ENCODE data around the gene FETUB. TPM values are rescaled to one million over a fixed set of nuclear protein-coding genes. Genes with fewer than 3 reads are reported as not detected.

Gene FETUB
- total RNA-seq, 1 donor, result not detected

DNA sequence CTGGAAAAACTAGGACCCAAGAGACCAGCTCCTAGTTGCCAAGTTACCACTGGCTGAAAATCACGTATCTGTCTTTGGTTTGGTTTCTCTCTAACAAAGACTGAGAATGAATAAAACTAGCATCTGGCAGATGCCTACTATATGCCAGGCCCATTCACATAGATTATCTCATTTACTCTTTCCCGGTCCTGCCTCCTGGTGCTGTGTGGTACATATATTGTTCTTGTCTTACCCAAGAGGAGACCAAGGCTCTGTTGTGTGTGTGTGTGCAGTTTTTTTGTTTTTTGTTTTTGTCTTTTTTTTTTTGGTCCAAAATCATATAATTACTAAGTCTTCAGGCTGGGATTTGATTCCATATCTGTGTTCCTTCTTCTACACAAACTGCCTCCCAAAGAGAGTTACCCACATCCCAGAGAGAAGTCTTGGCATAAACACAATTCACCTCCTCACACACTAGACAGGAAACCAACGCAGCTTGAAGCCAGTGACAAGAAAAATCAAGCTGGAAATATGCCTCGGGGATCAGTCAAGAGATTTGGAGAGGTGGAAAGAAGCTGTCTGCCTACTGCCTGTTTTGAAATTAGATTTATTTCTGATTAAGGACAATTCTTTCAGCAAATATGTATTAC lies 26.4 kb upstream of the FETUB start:
- no peak overlapping the region for H3K4me3 ChIP-seq (ENCODE audit: low read depth, low read length)
- TF ChIP-seq, protein P1, sequence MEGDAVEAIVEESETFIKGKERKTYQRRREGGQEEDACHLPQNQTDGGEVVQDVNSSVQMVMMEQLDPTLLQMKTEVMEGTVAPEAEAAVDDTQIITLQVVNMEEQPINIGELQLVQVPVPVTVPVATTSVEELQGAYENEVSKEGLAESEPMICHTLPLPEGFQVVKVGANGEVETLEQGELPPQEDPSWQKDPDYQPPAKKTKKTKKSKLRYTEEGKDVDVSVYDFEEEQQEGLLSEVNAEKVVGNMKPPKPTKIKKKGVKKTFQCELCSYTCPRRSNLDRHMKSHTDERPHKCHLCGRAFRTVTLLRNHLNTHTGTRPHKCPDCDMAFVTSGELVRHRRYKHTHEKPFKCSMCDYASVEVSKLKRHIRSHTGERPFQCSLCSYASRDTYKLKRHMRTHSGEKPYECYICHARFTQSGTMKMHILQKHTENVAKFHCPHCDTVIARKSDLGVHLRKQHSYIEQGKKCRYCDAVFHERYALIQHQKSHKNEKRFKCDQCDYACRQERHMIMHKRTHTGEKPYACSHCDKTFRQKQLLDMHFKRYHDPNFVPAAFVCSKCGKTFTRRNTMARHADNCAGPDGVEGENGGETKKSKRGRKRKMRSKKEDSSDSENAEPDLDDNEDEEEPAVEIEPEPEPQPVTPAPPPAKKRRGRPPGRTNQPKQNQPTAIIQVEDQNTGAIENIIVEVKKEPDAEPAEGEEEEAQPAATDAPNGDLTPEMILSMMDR (IDR thresholded peaks at IDR 0.05; ENCODE audit: insufficient read depth, low read depth, low read length), result no peak
- DNase-seq (ENCODE audit: low read depth), result no peak

DNA sequence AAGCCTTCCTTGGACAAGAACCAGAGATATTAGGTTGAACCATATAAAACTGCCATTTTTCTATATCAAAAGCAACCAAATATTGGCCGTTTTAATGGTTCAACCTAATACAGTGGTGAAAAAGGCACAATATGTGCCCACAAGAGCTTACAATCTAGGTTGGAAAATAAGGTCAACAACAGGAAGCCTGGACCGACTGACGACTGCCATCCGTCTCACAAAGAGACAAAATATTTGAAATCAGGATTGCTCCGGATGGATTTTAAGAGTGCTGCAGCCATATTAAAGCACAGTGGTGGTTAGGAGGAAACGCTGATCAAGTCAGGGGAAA lies 26.0 kb upstream of the FETUB start:
- TF ChIP-seq, protein P1 (IDR thresholded peaks at IDR 0.05; ENCODE audit: insufficient read depth, low read depth, low read length), result no peak
- DNase-seq (ENCODE audit: low read depth), result no peak
- no peak overlapping the region for H3K4me3 ChIP-seq (ENCODE audit: low read depth, low read length)

DNA sequence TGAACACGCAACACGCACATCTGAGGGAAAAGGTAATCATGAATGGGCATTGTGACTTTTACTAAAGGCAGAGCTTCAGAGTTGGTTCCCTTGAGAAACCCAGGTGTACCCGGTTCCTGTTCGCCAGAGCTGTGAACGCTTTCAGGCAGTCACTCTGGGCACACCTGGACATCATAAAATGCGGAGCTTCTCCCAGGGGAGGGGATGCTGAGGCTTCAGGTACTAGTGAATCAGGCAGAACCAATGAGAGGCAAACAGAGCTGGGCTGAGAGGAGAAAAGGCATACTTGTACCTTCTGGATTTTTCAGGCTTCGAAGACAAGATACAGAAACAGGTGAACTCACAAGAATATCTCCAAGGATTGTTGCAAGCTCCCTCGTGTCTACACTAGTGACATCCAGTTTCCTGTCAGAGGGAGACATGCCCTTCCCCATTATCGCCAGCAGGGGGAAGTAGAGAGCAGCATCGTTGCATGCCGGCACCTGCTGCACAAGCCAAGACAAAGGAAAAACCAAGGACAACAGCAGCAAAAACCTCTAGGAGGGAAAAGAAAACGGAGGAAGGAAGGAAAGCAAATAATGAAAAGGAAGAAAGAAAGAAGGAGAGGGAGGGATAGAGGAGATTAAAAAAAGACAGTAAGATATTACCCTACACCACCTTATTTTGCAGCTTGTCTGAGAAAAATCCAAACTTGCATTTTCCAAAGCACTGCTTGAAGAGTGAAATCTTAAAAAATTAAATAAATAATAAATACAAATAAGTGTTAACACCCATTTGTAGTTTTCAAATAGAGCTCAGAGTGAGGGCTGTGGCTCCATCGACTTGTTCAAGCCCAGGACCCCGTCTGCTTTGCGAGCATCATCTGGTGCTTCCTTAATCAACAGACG lies 25.4 kb upstream of the FETUB start:
- DNase-seq (ENCODE audit: low read depth), result peak; percentile 63
- no peak overlapping the region for H3K4me3 ChIP-seq (ENCODE audit: low read depth, low read length)
- TF ChIP-seq, protein P1 (IDR thresholded peaks at IDR 0.05; ENCODE audit: insufficient read depth, low read depth, low read length), result peak; percentile 99

DNA sequence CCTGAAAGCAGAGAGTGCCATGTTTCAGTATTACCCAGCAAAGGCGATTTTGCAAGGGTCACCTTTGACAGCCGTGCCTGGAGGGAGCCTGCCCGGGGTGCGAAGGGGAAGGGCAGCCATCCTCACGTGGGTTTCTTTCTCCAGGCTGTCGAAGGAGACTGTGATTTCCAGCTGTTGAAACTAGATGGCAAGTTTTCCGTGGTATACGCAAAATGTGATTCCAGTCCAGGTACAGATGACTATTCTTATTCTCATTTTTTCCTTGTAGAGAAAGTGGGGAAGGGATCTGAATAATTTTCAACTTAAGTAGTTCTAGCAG lies 23.9 kb upstream of the FETUB start:
- TF ChIP-seq, protein P1 (IDR thresholded peaks at IDR 0.05; ENCODE audit: insufficient read depth, low read depth, low read length), result no peak
- DNase-seq (ENCODE audit: low read depth), result no peak
- no peak overlapping the region for H3K4me3 ChIP-seq (ENCODE audit: low read depth, low read length)

DNA sequence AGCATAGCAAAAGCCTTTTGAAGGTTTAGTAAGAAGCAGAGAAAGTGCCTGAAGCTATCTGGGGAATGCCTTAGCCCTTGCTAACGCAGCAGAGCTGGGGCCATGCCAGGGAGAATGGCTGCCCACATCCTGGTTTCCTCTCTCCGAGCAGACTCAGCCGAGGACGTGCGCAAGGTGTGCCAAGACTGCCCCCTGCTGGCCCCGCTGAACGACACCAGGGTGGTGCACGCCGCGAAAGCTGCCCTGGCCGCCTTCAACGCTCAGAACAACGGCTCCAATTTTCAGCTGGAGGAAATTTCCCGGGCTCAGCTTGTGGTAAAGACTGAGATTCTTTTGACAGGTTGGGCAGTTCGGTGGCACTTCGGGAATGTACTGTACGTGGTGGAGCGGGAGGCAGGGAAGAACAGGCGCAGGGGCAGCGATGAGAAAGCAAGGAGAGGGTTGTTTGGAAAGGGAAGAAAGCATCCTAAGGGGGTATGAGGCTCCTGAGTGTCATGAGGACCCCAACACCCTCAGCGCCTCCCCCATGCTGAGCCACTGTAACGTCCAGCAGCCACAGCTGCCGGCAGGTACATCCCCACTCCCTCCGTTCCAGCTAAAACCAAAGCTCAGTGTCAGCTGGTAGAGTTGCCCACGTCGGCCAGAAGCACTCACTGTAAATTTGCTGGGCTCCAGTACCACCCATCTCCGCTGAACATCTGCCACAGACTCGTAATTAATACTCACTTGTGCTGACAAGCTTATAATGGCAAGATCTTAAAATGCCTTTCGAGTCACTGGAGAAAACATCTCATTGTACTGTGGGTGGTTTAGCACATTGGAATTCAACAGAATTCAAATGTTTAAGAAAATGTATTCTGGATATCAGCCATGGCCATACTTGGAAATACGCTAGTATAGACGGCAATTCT lies 22.9 kb upstream of the FETUB start:
- no peak overlapping the region for H3K4me3 ChIP-seq (ENCODE audit: low read depth, low read length)
- DNase-seq (ENCODE audit: low read depth), result peak; percentile 90
- TF ChIP-seq, protein P1 (IDR thresholded peaks at IDR 0.05; ENCODE audit: insufficient read depth, low read depth, low read length), result peak; percentile 91

DNA sequence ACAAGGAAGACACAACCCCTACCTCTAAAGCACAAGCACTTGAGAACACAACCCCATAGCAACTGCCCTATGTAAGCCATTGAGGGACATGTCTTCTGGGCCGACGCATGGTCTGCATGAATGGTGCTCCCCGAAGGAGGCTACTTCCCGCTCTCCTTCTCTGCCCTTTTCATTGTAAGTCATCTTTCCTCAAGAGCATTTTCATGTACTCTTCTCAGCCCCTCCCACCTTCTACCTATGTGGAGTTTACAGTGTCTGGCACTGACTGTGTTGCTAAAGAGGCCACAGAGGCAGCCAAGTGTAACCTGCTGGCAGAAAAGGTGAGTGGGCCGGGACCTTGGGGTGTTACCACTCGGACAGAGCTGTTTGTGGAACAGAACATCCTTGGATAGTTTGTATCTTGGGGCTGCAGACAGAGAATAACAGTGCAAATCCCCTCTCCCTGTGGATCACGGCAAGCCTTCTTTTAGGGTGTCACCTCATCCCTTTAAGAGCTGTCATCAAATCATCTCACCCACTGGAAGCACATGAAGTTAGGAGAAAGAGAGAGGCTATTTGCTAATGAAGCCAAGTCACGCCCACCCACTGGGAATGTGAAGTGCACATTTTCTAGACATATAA lies 21.8 kb upstream of the FETUB start:
- H3K4me3 ChIP-seq (ENCODE audit: low read depth, low read length), result no peak overlapping the region
- TF ChIP-seq, protein P1 (IDR thresholded peaks at IDR 0.05; ENCODE audit: insufficient read depth, low read depth, low read length), result no peak
- DNase-seq (ENCODE audit: low read depth), result no peak
